GM18868 (cell line): ENCODE measurements around the gene PCDHB14.
"Not testable (repeated sequence)": the region's sequence is repeated elsewhere in the genome, so short reads cannot be mapped to it uniquely, and the experiment has no call there.

ENCODE experiments used
- ATAC-seq: cut with Tn5 transposase; IDR thresholded peaks from one replicate; pipeline ENCODE4 v1.9.1; 2021; ENCODE audit warnings: mild to moderate bottlenecking, moderate library complexity; ENCODE audit not compliant: unreplicated experiment

The PCDHB14 gene

DNA sequence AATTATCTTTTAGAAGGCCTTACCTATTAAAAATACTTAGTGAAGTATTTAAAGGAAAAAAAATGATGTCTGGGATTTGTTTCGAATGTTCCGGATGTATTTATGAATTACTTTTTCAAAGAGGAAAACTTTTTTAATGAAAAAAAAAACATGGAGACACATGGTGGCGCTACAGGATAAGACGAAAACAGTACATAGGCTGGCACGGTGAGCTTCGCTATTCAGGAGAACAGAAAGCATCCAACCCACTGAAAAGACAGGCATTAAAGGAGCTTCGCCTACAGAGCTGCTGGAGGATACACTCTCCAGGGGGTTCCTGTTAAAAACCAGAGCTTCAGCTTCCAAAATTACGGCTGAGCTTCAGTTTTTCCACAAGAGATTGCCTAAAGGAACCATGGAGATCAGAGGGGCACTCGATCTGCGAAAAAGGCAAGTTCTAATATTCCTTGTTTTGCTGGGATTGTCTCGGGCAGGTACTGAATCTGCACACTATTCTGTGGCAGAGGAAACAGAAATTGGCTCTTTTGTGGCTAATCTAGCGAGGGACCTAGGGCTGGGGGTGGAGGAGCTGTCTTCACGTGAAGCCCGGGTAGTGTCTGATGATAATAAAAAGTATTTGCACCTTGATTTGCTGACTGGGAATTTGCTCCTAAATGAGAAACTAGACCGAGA, at the start of gene PCDHB14:
PCDHB14 (plus strand) TSS at position 232 of the 672 bp plus-strand sequence; CDS start at position 395, 163 bp downstream.
- no peak for ATAC-seq

DNA sequence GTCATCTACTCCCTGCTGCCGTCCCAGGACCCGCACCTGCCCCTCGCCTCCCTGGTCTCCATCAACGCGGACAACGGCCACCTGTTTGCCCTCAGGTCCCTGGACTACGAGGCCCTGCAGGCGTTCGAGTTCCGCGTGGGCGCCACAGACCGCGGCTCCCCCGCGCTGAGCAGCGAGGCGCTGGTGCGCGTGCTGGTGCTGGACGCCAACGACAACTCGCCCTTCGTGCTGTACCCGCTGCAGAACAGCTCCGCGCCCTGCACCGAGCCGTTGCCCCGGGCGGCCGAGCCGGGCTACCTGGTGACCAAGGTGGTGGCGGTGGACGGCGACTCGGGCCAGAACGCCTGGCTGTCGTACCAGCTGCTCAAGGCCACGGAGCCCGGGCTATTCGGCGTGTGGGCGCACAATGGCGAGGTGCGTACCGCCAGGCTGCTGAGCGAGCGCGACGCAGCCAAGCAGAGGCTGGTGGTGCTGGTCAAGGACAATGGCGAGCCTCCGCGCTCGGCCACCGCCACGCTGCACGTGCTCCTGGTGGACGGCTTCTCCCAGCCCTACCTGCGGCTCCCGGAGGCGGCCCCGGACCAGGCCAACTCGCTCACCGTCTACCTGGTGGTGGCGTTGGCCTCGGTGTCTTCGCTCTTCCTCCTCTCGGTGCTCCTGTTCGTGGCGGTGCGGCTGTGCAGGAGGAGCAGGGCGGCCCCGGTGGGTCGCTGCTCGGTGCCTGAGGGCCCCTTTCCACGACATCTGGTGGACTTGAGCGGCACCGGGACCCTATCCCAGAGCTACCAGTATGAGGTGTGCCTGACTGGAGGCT, 48.6 kb upstream of the PCDHB14 start:
- not testable (repeated sequence) for ATAC-seq

- no peak for ATAC-seq
Measured at GRCh38 chr5:141175933-141176332, 47.2 kb upstream of the PCDHB14 start.

DNA sequence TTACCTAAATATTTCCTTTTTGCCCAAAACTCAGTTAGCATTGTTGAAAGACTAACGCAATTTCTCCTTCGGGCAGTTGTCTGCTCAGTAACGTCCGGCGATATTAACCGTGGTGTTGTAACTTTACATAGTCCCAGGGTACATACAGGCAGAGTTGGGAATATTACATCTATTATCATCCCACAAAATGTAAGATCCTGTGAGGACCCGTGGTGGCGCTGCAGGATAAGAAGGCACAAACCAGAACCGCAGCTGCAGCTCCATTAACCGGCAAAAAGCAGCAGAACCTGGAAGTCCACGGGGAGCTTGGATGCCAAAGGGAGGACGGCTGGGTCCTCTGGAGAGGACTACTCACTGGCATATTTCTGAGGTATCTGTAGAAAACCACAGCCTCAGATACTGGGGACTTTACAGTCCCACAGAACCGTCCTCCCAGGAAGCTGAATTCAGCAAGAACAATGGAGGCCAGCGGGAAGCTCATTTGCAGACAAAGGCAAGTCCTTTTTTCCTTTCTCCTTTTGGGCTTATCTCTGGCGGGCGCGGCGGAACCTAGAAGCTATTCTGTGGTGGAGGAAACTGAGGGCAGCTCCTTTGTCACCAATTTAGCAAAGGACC, 45.5 kb upstream of the PCDHB14 start, which contains the start of gene PCDHB8:
PCDHB8 (plus strand) TSS at position 214 of the 615 bp plus-strand sequence; CDS start at position 459, 245 bp downstream.
- not testable (repeated sequence) for ATAC-seq

GRCh38 chr5:141179371-141179770, 43.8 kb upstream of the PCDHB14 start:
- ATAC-seq = not testable (repeated sequence)

GRCh38 chr5:141179876-141180275, 43.3 kb upstream of the PCDHB14 start:
- not testable (repeated sequence) for ATAC-seq

- no peak for ATAC-seq
Measured at GRCh38 chr5:141180313-141180712, 42.8 kb upstream of the PCDHB14 start.

GRCh38 chr5:141182248-141182647, 40.9 kb upstream of the PCDHB14 start, which contains the start of gene PCDHB16:
PCDHB16 (plus strand) TSS chr5:141182387; CDS start chr5:141182560, 173 bp downstream.
- no peak for ATAC-seq

DNA sequence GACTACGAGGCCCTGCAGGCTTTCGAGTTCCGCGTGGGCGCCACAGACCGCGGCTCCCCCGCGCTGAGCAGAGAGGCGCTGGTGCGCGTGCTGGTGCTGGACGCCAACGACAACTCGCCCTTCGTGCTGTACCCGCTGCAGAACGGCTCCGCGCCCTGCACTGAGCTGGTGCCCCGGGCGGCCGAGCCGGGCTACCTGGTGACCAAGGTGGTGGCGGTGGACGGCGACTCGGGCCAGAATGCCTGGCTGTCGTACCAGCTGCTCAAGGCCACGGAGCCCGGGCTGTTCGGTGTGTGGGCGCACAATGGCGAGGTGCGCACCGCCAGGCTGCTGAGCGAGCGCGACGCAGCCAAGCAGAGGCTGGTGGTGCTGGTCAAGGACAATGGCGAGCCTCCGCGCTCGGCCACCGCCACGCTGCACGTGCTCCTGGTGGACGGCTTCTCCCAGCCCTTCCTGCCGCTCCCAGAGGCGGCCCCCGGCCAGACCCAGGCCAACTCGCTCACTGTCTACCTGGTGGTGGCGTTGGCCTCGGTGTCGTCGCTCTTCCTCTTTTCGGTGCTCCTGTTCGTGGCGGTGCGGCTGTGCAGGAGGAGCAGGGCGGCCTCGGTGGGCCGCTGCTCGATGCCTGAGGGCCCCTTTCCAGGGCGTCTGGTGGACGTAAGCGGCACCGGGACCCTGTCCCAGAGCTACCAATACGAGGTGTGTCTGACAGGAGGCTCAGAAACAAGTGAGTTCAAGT, 38.9 kb upstream of the PCDHB14 start:
- ATAC-seq = not testable (repeated sequence)

DNA sequence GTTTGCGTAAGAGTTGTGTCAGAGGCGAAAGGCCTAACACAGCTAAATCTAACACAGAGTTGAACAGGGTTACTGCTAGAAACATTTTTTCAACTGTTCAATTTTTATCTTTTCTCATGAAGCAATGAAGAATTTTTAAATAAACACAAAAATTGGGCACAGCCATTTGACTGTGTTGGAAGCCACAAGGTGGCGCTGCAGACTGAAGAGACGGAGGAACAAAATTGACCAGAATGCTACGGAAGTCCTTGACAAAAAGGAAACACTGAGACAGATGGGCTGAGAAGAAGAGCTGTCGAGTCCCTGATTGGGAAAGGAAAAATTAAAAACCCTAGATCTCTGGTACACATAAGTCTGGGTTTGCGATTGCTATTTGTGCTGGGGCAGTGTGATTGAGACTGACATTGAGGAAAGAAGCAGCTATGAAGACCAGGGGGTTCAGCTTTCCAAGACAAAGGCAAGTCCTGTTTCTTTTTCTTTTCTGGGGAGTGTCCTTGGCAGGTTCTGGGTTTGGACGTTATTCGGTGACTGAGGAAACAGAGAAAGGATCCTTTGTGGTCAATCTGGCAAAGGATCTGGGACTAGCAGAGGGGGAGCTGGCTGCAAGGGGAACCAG, 36.1 kb upstream of the PCDHB14 start, which contains the start of gene PCDHB9:
PCDHB9 (plus strand) TSS at position 265 of the 616 bp plus-strand sequence; CDS start at position 423, 158 bp downstream.
- no peak for ATAC-seq

GRCh38 chr5:141188682-141189081, 34.5 kb upstream of the PCDHB14 start:
- not testable (repeated sequence) for ATAC-seq

DNA sequence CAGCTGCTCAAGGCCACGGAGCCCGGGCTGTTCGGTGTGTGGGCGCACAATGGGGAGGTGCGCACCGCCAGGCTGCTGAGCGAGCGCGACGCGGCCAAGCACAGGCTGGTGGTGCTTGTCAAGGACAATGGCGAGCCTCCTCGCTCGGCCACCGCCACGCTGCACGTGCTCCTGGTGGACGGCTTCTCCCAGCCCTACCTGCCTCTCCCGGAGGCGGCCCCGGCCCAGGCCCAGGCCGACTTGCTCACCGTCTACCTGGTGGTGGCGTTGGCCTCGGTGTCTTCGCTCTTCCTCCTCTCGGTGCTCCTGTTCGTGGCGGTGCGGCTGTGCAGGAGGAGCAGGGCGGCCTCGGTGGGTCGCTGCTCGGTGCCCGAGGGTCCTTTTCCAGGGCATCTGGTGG, 34.0 kb upstream of the PCDHB14 start:
- ATAC-seq = not testable (repeated sequence)

GRCh38 chr5:141192110-141192725, 30.9 kb upstream of the PCDHB14 start, which contains the start of gene PCDHB10:
PCDHB10 (plus strand) TSS chr5:141192353; CDS start chr5:141192553, 200 bp downstream.
- ATAC-seq = no peak

DNA sequence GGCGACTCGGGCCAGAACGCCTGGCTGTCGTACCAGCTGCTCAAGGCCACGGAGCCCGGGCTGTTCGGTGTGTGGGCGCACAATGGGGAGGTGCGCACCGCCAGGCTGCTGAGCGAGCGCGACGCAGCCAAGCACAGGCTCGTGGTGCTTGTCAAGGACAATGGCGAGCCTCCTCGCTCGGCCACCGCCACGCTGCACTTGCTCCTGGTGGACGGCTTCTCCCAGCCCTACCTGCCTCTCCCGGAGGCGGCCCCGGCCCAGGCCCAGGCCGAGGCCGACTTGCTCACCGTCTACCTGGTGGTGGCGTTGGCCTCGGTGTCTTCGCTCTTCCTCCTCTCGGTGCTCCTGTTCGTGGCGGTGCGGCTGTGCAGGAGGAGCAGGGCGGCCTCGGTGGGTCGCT, 28.8 kb upstream of the PCDHB14 start:
- not testable (repeated sequence) for ATAC-seq

- no peak for ATAC-seq
Measured at GRCh38 chr5:141196363-141196762, 26.8 kb upstream of the PCDHB14 start.

DNA sequence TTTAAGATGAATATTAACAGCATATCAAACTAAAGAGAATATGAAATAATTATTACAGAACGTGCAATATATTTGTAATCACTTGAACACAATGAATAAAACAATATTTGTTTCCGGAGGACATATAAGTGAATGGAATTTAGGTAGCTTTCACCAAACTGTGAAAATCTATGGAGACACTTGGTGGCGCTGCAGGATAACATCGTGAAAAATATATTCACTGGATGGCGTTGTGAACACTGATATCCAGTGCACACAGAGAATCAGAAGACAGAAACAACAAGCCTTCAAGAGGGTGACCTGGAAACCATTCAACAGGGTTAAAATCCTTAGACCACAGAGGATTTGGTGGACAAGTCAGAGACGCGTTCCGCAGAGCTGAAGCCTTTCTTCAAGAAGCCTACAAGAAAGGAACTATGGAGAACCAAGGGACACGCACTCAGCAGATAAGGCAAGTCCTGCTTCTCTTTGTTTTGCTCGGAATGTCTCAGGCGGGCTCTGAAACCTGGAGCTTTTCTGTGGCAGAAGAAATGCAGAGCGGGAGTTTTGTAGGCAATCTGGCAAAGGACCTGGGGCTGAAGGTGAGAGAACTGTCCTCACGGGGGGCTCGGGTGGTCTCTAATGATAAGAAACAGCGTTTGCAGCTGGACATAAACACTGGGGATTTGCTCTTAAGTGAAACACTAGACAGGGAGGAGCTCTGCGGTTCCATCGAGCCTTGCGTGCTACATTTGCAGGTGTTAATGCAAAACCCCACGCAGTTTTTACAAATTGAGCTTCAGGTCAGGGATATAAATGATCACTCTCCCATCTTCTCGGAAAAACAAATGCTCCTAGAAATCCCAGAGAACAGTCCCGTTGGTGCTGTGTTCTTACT, 23.5 kb upstream of the PCDHB14 start, which contains the start of gene PCDHB11:
PCDHB11 (plus strand) TSS at position 269 of the 877 bp plus-strand sequence; CDS start at position 417, 148 bp downstream.
- no peak for ATAC-seq

DNA sequence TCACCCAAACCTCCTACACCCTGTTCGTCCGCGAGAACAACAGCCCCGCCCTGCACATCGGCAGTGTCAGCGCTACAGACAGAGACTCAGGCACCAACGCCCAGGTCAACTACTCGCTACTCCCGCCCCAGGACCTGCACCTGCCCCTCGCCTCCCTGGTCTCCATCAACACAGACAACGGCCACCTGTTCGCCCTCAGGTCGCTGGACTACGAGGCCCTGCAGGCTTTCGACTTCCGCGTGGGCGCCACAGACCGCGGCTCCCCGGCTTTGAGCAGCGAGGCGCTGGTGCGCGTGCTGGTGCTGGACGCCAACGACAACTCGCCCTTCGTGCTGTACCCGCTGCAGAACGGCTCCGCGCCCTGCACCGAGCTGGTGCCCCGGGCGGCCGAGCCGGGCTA, 22.0 kb upstream of the PCDHB14 start:
- not testable (repeated sequence) for ATAC-seq

GRCh38 chr5:141201646-141202045, 21.5 kb upstream of the PCDHB14 start:
- ATAC-seq = not testable (repeated sequence)
